ENCODE data around the gene TMTC4. TPM values are rescaled to one million over a fixed set of nuclear protein-coding genes. Genes with fewer than 3 reads are reported as not detected.

The TMTC4 gene
- polyA plus RNA-seq, 1 donor from 2014 or later = 123 TPM

GRCh38 chr13:100637796-100638195, 36.8 kb downstream of the TMTC4 start:
- Histone ChIP-seq H3K79me2 (replicated peaks; ENCODE audit: insufficient read depth, low read length) (no peaks in the 10 kb centered on the region), H3F3A (ENCODE audit: insufficient read depth, low read length, poor library complexity, severe bottlenecking) (peaks cover 3% of the 10 kb centered on the region), H3K4me3 (ENCODE audit: low read length) (peak overlapping the region; percentile 33), H4K20me1 (ENCODE audit: insufficient read depth) (no peaks in the 10 kb centered on the region), H3K27ac (ENCODE audit: low read length) (peak overlapping the region; percentile 48), H3K9me3 (ENCODE audit: low read length) (no peaks in the 10 kb centered on the region), H3K9ac (ENCODE audit: low read length) (peak overlapping the region; percentile 7), H3K36me3 (ENCODE audit: insufficient read depth, low read length) (peaks cover 16% of the 10 kb centered on the region), H3K9me2 (ENCODE audit: insufficient read depth, low read length) (no peaks in the 10 kb centered on the region), H3K4me2 (ENCODE audit: low read length) (no peak overlapping the region), H3K27me3 (ENCODE audit: insufficient read depth, low read depth, low read length) (no peaks in the 10 kb centered on the region), H2AFZ (ENCODE audit: low read depth, low read length) (no peak overlapping the region)
- TF ChIP-seq POLR2AphosphoS5 (IDR thresholded peaks at IDR 0.05) (no peak), SMC3 (conservative IDR thresholded peaks at IDR 0.05; ENCODE audit: poor library complexity) (no peak)

- H4K20me1 ChIP-seq (ENCODE audit: insufficient read depth) = no peaks in the 10 kb centered on the region
- H3K9me3 ChIP-seq (ENCODE audit: low read length) = no peaks in the 10 kb centered on the region
- TF ChIP-seq RAD21 (conservative IDR thresholded peaks at IDR 0.05) = no peak
- TF ChIP-seq TAF1 (IDR thresholded peaks at IDR 0.05; ENCODE audit: low read depth) = no peak
- TF ChIP-seq SMC3 (conservative IDR thresholded peaks at IDR 0.05; ENCODE audit: poor library complexity) = no peak
- TF ChIP-seq MXI1 (conservative IDR thresholded peaks at IDR 0.05; ENCODE audit: poor library complexity, severe bottlenecking) = no peak
- no peak for TF ChIP-seq EZH2 (IDR thresholded peaks at IDR 0.05; ENCODE audit: borderline replicate concordance, insufficient read depth, low read length, poor library complexity, severe bottlenecking)
- TF ChIP-seq POLR2AphosphoS5 (IDR thresholded peaks at IDR 0.05) = no peak
- H3K9ac ChIP-seq (ENCODE audit: low read length) = peak overlapping the region; percentile 7
- no peaks in the 10 kb centered on the region for H3K27me3 ChIP-seq (ENCODE audit: insufficient read depth, low read depth, low read length)
- H3K4me3 ChIP-seq (ENCODE audit: low read length) = no peak overlapping the region
- H3K4me2 ChIP-seq (ENCODE audit: low read length) = no peak overlapping the region
- H3K79me2 ChIP-seq (replicated peaks; ENCODE audit: insufficient read depth, low read length) = no peaks in the 10 kb centered on the region
- H3K27ac ChIP-seq (ENCODE audit: low read length) = peak overlapping the region; percentile 48
- no peaks in the 10 kb centered on the region for H3K9me2 ChIP-seq (ENCODE audit: insufficient read depth, low read length)
- peaks cover 3% of the 10 kb centered on the region for H3F3A ChIP-seq (ENCODE audit: insufficient read depth, low read length, poor library complexity, severe bottlenecking)
- peaks cover 16% of the 10 kb centered on the region for H3K36me3 ChIP-seq (ENCODE audit: insufficient read depth, low read length)
- no peak overlapping the region for H2AFZ ChIP-seq (ENCODE audit: low read depth, low read length)
Observed at GRCh38 chr13:100637380-100637779, 37.2 kb downstream of the TMTC4 start.

GRCh38 chr13:100636441-100636840, 38.2 kb downstream of the TMTC4 start:
- Histone ChIP-seq H3K79me2 (replicated peaks; ENCODE audit: insufficient read depth, low read length) (no peaks in the 10 kb centered on the region), H3F3A (ENCODE audit: insufficient read depth, low read length, poor library complexity, severe bottlenecking) (peaks cover 3% of the 10 kb centered on the region), H3K4me2 (ENCODE audit: low read length) (no peak overlapping the region), H3K27me3 (ENCODE audit: insufficient read depth, low read depth, low read length) (no peaks in the 10 kb centered on the region), H3K27ac (ENCODE audit: low read length) (no peak overlapping the region), H3K9ac (ENCODE audit: low read length) (no peak overlapping the region), H3K9me3 (ENCODE audit: low read length) (no peaks in the 10 kb centered on the region), H3K4me3 (ENCODE audit: low read length) (no peak overlapping the region), H2AFZ (ENCODE audit: low read depth, low read length) (no peak overlapping the region), H3K36me3 (ENCODE audit: insufficient read depth, low read length) (peaks cover 16% of the 10 kb centered on the region), H3K9me2 (ENCODE audit: insufficient read depth, low read length) (no peaks in the 10 kb centered on the region), H4K20me1 (ENCODE audit: insufficient read depth) (no peaks in the 10 kb centered on the region)
- TF ChIP-seq EP300 (conservative IDR thresholded peaks at IDR 0.05; ENCODE audit: poor library complexity, severe bottlenecking) = no peak
- peak; percentile 29 for TF ChIP-seq POLR2AphosphoS5 (IDR thresholded peaks at IDR 0.05)

- no peak overlapping the region for H3K27ac ChIP-seq (ENCODE audit: low read length)
- peaks cover 13% of the 10 kb centered on the region for H3K36me3 ChIP-seq (ENCODE audit: insufficient read depth, low read length)
- peaks cover 3% of the 10 kb centered on the region for H3F3A ChIP-seq (ENCODE audit: insufficient read depth, low read length, poor library complexity, severe bottlenecking)
- H3K79me2 ChIP-seq (replicated peaks; ENCODE audit: insufficient read depth, low read length) = no peaks in the 10 kb centered on the region
- H3K9ac ChIP-seq (ENCODE audit: low read length) = no peak overlapping the region
- no peaks in the 10 kb centered on the region for H3K9me3 ChIP-seq (ENCODE audit: low read length)
- no peaks in the 10 kb centered on the region for H4K20me1 ChIP-seq (ENCODE audit: insufficient read depth)
- no peak overlapping the region for H3K4me3 ChIP-seq (ENCODE audit: low read length)
- no peak for TF ChIP-seq EP300 (conservative IDR thresholded peaks at IDR 0.05; ENCODE audit: poor library complexity, severe bottlenecking)
- TF ChIP-seq REST (IDR thresholded peaks at IDR 0.05; ENCODE audit: borderline replicate concordance) = peak; percentile 44
- H3K4me2 ChIP-seq (ENCODE audit: low read length) = no peak overlapping the region
- H2AFZ ChIP-seq (ENCODE audit: low read depth, low read length) = no peak overlapping the region
- no peaks in the 10 kb centered on the region for H3K9me2 ChIP-seq (ENCODE audit: insufficient read depth, low read length)
- no peaks in the 10 kb centered on the region for H3K27me3 ChIP-seq (ENCODE audit: insufficient read depth, low read depth, low read length)
Observed at GRCh38 chr13:100636004-100636403, 38.6 kb downstream of the TMTC4 start.
